RWPE2 (cell line): ENCODE results near the gene ARL5A.

Experiments
- ATAC-seq: fragments of 200-7000 bp; cut with Tn5 transposase; 3 replicates; pipeline ENCODE4 v1.9.1; 2021; ENCODE audit warnings: low read depth
- DNase-seq: peaks from one replicate; pipeline ENCODE4 v3.0.0-alpha.2; 2020; ENCODE audit warnings: low spot score
- H3K27ac ChIP-seq: fragments of 450-650 bp; 2 replicates; pipeline ENCODE4 v1.5.1; 2017; ENCODE audit warnings: mild to moderate bottlenecking; ENCODE audit not compliant: poor library complexity, severe bottlenecking
- H3K27me3 ChIP-seq: fragments of 250-450 bp; sonication (Bioruptor Pico); 2 replicates; pipeline ENCODE4 v1.5.1; 2021; ENCODE audit warnings: mild to moderate bottlenecking, moderate library complexity; ENCODE audit not compliant: insufficient read depth, poor library complexity, severe bottlenecking
- H3K36me3 ChIP-seq: fragments of 250-450 bp; sonication (Bioruptor Pico); 2 replicates; pipeline ENCODE4 v1.5.1; 2020; ENCODE audit warnings: low read depth, mild to moderate bottlenecking, moderate library complexity
- H3K4me1 ChIP-seq: fragments of 250-450 bp; sonication (Bioruptor Pico); 2 replicates; pipeline ENCODE4 v1.5.1; 2021; ENCODE audit warnings: mild to moderate bottlenecking, moderate library complexity; ENCODE audit not compliant: insufficient read depth, poor library complexity, severe bottlenecking
- H3K4me3 ChIP-seq: fragments of 250-450 bp; sonication (Bioruptor Pico); 2 replicates; pipeline ENCODE4 v1.5.1; 2021; ENCODE audit warnings: mild to moderate bottlenecking, moderate library complexity; ENCODE audit not compliant: severe bottlenecking
- H3K9me3 ChIP-seq: fragments of 250-450 bp; sonication (Bioruptor Pico); 2 replicates; pipeline ENCODE4 v1.5.1; 2021; ENCODE audit warnings: mild to moderate bottlenecking, moderate library complexity; ENCODE audit not compliant: severe bottlenecking
- TF ChIP-seq, protein P1 (sequence below): fragments of 450-650 bp; IDR thresholded peaks from one replicate; pipeline ENCODE4 v1.5.1; 2017; ENCODE audit warnings: mild to moderate bottlenecking, moderate library complexity; ENCODE audit not compliant: poor library complexity, severe bottlenecking

ARL5A gene

DNA sequence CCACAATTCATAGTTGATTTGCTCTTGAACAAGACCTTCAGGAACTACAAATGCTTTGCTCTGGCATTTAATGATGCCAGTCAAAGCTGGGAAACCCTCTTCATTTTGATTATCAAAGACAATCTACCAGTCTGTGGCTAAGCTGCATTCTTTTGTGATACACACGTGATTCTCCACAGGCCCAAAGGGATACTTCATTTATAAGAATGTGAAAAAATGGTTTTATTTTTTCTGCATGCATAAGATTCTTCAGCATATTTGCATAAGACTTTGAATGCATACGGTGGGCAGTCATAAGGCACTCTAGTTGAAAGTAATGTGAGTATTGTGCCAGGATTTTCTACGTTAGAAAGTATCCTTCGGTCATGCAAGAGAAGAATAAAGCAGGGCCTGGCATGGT, 33.0 kb upstream of the ARL5A start:
- TF ChIP-seq, protein P1, sequence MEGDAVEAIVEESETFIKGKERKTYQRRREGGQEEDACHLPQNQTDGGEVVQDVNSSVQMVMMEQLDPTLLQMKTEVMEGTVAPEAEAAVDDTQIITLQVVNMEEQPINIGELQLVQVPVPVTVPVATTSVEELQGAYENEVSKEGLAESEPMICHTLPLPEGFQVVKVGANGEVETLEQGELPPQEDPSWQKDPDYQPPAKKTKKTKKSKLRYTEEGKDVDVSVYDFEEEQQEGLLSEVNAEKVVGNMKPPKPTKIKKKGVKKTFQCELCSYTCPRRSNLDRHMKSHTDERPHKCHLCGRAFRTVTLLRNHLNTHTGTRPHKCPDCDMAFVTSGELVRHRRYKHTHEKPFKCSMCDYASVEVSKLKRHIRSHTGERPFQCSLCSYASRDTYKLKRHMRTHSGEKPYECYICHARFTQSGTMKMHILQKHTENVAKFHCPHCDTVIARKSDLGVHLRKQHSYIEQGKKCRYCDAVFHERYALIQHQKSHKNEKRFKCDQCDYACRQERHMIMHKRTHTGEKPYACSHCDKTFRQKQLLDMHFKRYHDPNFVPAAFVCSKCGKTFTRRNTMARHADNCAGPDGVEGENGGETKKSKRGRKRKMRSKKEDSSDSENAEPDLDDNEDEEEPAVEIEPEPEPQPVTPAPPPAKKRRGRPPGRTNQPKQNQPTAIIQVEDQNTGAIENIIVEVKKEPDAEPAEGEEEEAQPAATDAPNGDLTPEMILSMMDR: no peak
- no peak for ATAC-seq
- Histone ChIP-seq H3K27ac (no peak overlapping the region), H3K9me3 (no peaks in the 10 kb centered on the region), H3K4me3 (no peak overlapping the region), H3K27me3 (no peaks in the 10 kb centered on the region), H3K36me3 (no peaks in the 10 kb centered on the region), H3K4me1 (no peaks in the 10 kb centered on the region)
- DNase-seq: no peak

DNA sequence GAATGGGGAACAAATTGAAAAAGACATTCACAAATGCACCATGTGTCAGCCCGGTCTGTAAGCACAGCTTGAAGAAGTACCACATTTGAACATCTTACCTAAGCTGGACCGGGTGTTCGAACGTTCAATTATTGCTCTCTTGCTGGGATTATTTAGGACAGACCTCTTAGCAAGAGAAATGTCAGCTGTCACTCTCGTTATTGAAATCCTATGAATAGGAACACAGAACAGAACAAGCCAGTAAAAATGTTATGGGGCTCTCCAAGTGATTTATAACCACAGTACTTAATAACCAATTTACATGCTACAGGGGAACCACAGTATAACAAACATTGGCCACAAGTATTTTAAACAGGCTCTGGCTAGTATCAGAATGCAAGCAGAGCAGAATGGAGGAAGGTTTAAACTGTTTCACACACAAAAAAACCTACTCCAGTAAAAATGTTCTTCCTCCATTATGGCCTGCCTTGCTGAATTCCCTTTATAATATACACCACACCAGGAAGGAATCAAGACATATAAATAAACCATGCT, 32.5 kb upstream of the ARL5A start:
- Histone ChIP-seq H3K36me3 (no peaks in the 10 kb centered on the region), H3K4me3 (no peak overlapping the region), H3K27me3 (no peaks in the 10 kb centered on the region), H3K27ac (no peak overlapping the region), H3K9me3 (no peaks in the 10 kb centered on the region), H3K4me1 (no peaks in the 10 kb centered on the region)
- TF ChIP-seq, protein P1: no peak
- ATAC-seq (no peak), DNase-seq (no peak)

DNA sequence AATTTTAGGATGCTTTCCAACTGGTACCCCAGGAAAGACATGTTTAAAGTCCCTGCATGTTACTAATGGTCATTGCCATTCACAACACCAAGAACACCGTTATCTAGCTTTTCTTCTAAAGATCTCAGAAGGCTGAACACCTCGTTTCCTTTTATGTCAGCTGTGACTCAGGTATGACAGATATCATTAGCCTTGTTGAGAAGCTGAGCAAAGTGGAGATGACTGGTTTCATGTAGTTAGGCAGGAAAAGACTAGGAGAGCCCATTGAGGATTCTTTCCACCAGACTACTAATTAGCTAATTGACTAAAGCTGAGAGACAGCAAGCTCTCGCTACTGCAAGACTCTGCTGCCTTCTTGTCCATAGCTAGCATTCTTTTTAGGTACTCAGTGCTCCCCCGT, 32.0 kb upstream of the ARL5A start:
- H3K4me3 ChIP-seq: no peak overlapping the region
- no peak for DNase-seq
- ATAC-seq: no peak
- no peaks in the 10 kb centered on the region for H3K9me3 ChIP-seq
- H3K4me1 ChIP-seq: no peaks in the 10 kb centered on the region
- no peaks in the 10 kb centered on the region for H3K27me3 ChIP-seq
- no peak overlapping the region for H3K27ac ChIP-seq
- TF ChIP-seq, protein P1: no peak
- H3K36me3 ChIP-seq: no peaks in the 10 kb centered on the region

DNA sequence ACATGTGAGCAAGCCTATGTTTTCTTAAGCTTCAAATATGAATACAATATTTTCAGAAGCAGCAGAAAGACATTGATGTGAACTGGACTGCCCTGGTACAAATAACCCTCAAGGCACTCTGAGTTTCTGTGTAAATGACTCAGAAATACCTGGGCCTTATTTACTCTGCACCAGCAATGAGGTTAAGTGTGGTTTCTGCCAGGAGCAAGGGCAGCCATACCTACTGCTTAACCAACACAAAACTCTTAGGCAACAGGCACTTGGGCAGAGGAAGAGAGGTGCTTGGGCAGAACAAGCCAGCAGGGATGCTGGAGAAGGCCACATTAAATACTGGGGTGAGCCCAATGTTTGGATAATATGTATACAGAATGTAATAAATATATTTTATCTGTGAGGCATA, 29.4 kb upstream of the ARL5A start:
- peak; percentile 68; the same call in 2 of the 3 replicates for ATAC-seq
- TF ChIP-seq, protein P1: no peak
- Histone ChIP-seq H3K27me3 (no peaks in the 10 kb centered on the region), H3K27ac (no peak overlapping the region), H3K36me3 (no peaks in the 10 kb centered on the region), H3K4me3 (no peak overlapping the region), H3K4me1 (no peaks in the 10 kb centered on the region), H3K9me3 (no peaks in the 10 kb centered on the region)
- DNase-seq: no peak

DNA sequence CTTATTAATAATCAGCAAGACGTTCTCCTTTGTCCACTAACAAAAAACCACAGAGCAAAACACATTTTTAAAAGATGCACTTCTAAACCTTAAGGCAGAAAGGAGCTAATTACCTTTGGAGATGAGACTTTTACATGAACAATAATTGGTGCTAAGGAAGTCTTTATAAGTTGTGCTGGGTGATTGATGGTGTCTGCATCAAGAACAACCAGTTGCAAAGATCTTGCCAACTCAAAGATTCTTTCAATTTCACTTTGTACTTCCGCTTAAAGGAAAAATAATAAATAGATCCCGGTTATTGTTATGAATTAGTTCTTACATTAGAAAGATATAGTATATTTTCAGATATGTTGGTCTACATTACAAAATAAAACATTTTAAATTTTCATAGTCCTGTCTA, 26.9 kb upstream of the ARL5A start:
- H3K4me1 ChIP-seq: no peaks in the 10 kb centered on the region
- TF ChIP-seq, protein P1: no peak
- H3K4me3 ChIP-seq: no peak overlapping the region
- DNase-seq (no peak), ATAC-seq (no peak)
- H3K36me3 ChIP-seq: no peaks in the 10 kb centered on the region
- H3K27ac ChIP-seq: no peak overlapping the region
- no peaks in the 10 kb centered on the region for H3K27me3 ChIP-seq
- H3K9me3 ChIP-seq: no peaks in the 10 kb centered on the region
